ENCODE measurements around the gene APOBEC3B. TPM values are rescaled to one million over a fixed set of nuclear protein-coding genes. Genes with fewer than 3 reads are reported as not detected.
A peak's percentile ranks its signal among the peaks of the same experiment; 100 is the strongest.

The APOBEC3B gene
- total RNA-seq, 1 donor from 2014 or later: not detected

- Mint-ChIP-seq H3K9me3 (ENCODE audit: unreplicated experiment) (peaks cover 1% of the 10 kb centered on the region), H3K27me3 (ENCODE audit: unreplicated experiment) (peaks cover 14% of the 10 kb centered on the region), H3K4me1 (ENCODE audit: low read depth, unreplicated experiment) (peaks cover 15% of the 10 kb centered on the region), H3K27ac (ENCODE audit: unreplicated experiment) (no peak overlapping the region), H3K4me3 (ENCODE audit: unreplicated experiment) (no peak overlapping the region), H3K36me3 (ENCODE audit: unreplicated experiment) (no peaks in the 10 kb centered on the region)
- no peak for TF ChIP-seq CTCF (IDR thresholded peaks at IDR 0.05; ENCODE audit: partially characterized antibody, unreplicated experiment)
- no peak for DNase-seq
Observed at GRCh38 chr22:38950527-38951295, 31.4 kb upstream of the APOBEC3B start.

GRCh38 chr22:38951734-38952133 lies 30.4 kb upstream of the APOBEC3B start:
- no peak for DNase-seq
- Mint-ChIP-seq H3K4me1 (ENCODE audit: low read depth, unreplicated experiment) (peaks cover 15% of the 10 kb centered on the region), H3K9me3 (ENCODE audit: unreplicated experiment) (peaks cover 3% of the 10 kb centered on the region), H3K4me3 (ENCODE audit: unreplicated experiment) (no peak overlapping the region), H3K27ac (ENCODE audit: unreplicated experiment) (no peak overlapping the region), H3K36me3 (ENCODE audit: unreplicated experiment) (no peaks in the 10 kb centered on the region), H3K27me3 (ENCODE audit: unreplicated experiment) (peaks cover 12% of the 10 kb centered on the region)
- TF ChIP-seq CTCF (IDR thresholded peaks at IDR 0.05; ENCODE audit: partially characterized antibody, unreplicated experiment): no peak

DNA sequence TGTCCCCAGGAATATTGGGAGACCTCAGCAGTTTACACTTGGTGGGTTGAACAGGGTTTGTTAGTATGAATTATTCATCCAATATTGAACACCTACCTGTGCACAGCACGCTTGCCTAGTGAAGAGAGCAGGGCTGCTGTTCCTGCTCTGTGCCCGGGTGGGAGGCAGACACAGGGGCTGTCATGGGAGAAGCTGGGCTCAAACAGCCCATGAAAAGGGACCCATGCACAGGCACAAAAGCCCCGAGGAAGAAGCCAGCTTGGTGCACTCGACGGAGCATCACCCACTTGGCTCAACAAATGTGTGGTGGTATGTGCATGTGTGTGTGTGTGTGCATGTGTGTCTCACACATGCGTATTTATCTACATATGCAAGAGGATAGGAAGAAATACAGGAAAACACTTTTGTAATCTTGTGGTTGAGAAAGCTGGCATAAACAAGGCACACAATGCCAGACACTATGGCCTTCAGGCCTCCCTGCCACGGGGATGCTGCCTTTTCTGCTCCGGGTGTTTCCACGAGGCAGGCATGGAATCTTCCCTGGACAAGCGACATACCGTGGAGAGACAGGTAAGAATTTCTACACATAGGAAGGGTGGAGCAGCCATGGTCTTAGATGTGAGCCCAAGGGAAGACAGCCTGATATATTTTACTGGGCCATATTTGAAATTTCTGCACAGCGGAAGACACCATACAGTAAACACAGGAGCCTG lies 29.7 kb upstream of the APOBEC3B start:
- peaks cover 12% of the 10 kb centered on the region for H3K27me3 Mint-ChIP-seq (ENCODE audit: unreplicated experiment)
- no peak for DNase-seq
- H3K36me3 Mint-ChIP-seq (ENCODE audit: unreplicated experiment): no peaks in the 10 kb centered on the region
- H3K4me1 Mint-ChIP-seq (ENCODE audit: low read depth, unreplicated experiment): peaks cover 15% of the 10 kb centered on the region
- no peak for TF ChIP-seq CTCF (IDR thresholded peaks at IDR 0.05; ENCODE audit: partially characterized antibody, unreplicated experiment)
- H3K27ac Mint-ChIP-seq (ENCODE audit: unreplicated experiment): peak overlapping the region; percentile 8
- H3K4me3 Mint-ChIP-seq (ENCODE audit: unreplicated experiment): no peak overlapping the region
- H3K9me3 Mint-ChIP-seq (ENCODE audit: unreplicated experiment): peaks cover 3% of the 10 kb centered on the region

GRCh38 chr22:38953091-38953490 lies 29.1 kb upstream of the APOBEC3B start:
- Mint-ChIP-seq H3K27ac (ENCODE audit: unreplicated experiment) (no peak overlapping the region), H3K4me1 (ENCODE audit: low read depth, unreplicated experiment) (peaks cover 15% of the 10 kb centered on the region), H3K27me3 (ENCODE audit: unreplicated experiment) (peaks cover 8% of the 10 kb centered on the region), H3K36me3 (ENCODE audit: unreplicated experiment) (no peaks in the 10 kb centered on the region), H3K9me3 (ENCODE audit: unreplicated experiment) (peaks cover 3% of the 10 kb centered on the region), H3K4me3 (ENCODE audit: unreplicated experiment) (no peak overlapping the region)
- DNase-seq: no peak
- TF ChIP-seq CTCF (IDR thresholded peaks at IDR 0.05; ENCODE audit: partially characterized antibody, unreplicated experiment): no peak

Data from glutamatergic neuron (in vitro differentiated cells).